ENCODE results near the gene RPL39L. TPM values are rescaled to one million over a fixed set of nuclear protein-coding genes. Genes with fewer than 3 reads are reported as not detected.
"Not testable (repeated sequence)": the region's sequence is repeated elsewhere in the genome, so short reads cannot be mapped to it uniquely, and the experiment has no call there.

Gene RPL39L
- total RNA-seq, 2 donors from 2014 or later = 11.9 to 12.7 TPM

DNA sequence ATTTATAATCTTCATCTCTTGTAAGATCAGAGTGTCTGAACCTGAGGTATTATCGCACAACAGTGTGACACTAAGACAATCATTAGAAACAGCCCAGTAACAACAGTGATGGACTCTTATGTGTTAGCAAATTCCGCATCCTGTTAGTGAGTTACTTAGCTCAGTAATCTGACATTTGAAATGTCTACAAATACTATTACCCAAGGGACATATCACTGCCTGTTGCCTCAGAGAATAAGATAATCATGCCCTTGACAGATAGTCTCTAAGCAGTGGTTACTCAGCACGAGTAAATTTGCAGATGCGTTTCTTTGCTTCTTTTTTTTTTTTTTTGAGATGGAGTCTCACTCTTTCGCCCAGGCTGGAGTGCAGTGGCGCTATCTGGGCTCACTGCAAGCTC lies 44.6 kb upstream of the RPL39L start:
- Histone ChIP-seq H3K27ac (peak overlapping the region in 1 of 2 donors; percentile 48), H3K9me3 (no peaks in the 10 kb centered on the region), H3K4me1 (peaks cover 0 to 36% of the 10 kb centered on the region in 2 donors), H3K4me3 (no peak overlapping the region), H3K36me3 (no peaks in the 10 kb centered on the region), H3K27me3 (no peaks in the 10 kb centered on the region)
- TF ChIP-seq, protein P1, sequence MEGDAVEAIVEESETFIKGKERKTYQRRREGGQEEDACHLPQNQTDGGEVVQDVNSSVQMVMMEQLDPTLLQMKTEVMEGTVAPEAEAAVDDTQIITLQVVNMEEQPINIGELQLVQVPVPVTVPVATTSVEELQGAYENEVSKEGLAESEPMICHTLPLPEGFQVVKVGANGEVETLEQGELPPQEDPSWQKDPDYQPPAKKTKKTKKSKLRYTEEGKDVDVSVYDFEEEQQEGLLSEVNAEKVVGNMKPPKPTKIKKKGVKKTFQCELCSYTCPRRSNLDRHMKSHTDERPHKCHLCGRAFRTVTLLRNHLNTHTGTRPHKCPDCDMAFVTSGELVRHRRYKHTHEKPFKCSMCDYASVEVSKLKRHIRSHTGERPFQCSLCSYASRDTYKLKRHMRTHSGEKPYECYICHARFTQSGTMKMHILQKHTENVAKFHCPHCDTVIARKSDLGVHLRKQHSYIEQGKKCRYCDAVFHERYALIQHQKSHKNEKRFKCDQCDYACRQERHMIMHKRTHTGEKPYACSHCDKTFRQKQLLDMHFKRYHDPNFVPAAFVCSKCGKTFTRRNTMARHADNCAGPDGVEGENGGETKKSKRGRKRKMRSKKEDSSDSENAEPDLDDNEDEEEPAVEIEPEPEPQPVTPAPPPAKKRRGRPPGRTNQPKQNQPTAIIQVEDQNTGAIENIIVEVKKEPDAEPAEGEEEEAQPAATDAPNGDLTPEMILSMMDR (IDR thresholded peaks at IDR 0.05) = no peak
- no peak for DNase-seq (ENCODE audit: low spot score)

DNA sequence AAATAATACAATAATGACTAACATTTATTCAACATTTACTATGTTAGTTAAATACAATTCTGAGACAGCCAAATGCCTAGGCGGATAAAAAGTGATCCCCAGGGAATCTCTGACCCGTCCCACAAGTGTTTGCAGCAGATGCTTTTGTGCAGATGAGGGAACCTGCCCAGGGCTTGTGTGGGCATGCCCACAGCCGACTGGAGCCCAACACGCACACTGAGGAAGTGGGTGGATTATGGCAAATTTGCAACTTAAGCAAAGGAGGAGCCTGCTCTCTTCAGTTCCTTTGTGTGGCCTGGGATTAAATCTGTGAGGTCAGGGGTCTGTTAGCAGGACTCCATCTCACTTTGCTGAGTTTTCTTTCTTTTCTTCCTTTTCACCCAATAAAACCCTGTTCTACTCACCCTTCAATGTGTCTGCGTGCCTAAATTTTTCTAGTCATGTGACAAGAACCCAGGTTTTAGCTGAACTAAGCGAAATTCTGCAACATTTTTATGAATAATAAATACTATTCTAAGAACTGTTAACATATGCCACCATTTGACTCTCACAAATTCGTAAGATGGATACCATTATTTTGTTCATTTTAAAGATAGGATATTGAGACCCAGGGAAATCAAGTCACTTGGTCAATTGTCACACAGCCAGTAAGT lies 44.0 kb upstream of the RPL39L start:
- TF ChIP-seq, protein P1 (IDR thresholded peaks at IDR 0.05) = no peak
- H3K36me3 ChIP-seq = no peaks in the 10 kb centered on the region
- H3K4me1 ChIP-seq = peaks cover 0 to 34% of the 10 kb centered on the region in 2 donors
- no peak overlapping the region for H3K4me3 ChIP-seq
- H3K27me3 ChIP-seq = no peaks in the 10 kb centered on the region
- DNase-seq (ENCODE audit: low spot score) = no peak
- H3K27ac ChIP-seq = peak overlapping the region in 1 of 2 donors; percentile 48
- H3K9me3 ChIP-seq = no peaks in the 10 kb centered on the region

DNA sequence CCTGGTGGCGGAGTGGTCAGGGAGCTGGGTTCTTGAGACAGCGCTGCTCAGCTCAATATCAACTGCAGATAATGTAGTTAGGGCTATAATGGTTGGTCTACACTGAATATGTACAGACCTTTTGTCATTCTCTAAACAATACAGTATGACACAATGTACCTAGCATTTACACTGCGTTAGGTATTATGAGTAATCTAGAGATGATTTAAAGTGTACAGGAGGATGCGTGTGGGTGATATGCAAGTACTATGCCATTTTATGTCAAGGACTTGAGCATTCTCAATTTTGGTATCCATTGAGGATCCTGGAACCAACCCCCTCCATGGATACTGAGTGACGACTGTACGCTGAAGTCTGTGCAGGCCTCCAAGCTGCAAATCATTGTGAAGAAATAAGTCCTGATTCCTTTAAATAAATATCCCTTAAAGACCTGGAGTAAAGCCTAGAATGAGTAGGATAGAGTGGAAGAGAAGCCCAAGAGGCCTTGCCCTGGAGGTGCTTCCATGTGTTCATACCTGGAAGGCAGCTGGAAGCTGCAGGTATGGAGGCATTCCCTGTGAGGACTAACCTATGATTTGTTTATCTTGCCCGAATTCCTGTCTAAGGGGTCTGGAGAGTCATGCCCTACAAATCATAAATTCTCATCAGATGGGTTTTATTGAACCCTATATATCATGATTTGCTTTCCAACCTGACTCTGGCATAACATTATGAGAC lies 42.3 kb upstream of the RPL39L start:
- peaks cover 0 to 20% of the 10 kb centered on the region in 2 donors for H3K4me1 ChIP-seq
- H3K36me3 ChIP-seq = no peaks in the 10 kb centered on the region
- TF ChIP-seq, protein P1 (IDR thresholded peaks at IDR 0.05) = no peak
- H3K9me3 ChIP-seq = no peaks in the 10 kb centered on the region
- no peak overlapping the region for H3K4me3 ChIP-seq
- H3K27me3 ChIP-seq = no peaks in the 10 kb centered on the region
- H3K27ac ChIP-seq = no peak overlapping the region
- no peak for DNase-seq (ENCODE audit: low spot score)

DNA sequence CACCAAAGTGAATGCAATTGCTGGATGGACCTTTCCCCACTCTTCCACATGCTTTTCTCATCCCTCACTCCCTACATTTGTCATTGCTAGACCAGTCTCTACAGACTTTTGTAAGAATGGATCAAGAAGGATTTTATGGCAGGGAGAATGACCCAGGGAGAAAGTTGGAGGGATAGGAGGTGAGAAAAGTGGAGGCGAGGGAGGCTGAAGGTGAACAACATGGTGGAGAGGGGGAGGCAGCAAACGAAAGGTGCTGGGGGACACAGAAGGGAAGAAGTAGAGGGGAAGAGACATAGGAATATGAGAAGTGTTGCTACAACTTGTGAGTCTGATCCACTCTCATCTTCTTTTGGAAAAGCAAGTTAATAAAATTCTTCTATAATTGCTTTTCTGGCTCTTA lies 33.6 kb upstream of the RPL39L start:
- Histone ChIP-seq H3K4me1 (no peaks in the 10 kb centered on the region), H3K9me3 (no peaks in the 10 kb centered on the region), H3K36me3 (no peaks in the 10 kb centered on the region), H3K4me3 (no peak overlapping the region), H3K27ac (no peak overlapping the region), H3K27me3 (no peaks in the 10 kb centered on the region)
- TF ChIP-seq, protein P1 (IDR thresholded peaks at IDR 0.05) = no peak
- DNase-seq (ENCODE audit: low spot score) = no peak

DNA sequence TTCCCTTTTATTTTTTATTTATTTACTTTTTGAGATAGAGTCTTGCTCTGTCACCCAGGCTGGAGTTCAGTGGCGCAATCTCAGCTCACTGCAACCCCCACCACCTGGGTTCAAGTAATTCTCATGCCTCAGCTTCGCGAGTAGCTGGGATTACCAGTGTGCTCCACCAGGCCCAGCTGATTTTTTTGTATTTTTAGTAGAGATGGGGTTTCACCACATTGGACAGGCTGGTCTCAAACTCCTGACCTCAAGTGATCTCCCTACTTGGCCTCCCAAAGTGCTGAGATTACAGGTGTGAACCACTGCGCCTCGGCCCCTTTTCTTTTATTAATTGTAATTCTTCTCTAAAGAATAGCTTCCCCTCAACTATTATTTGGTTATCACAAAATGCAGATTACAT lies 31.6 kb upstream of the RPL39L start:
- not testable (repeated sequence) for H3K4me1 ChIP-seq; H3K27me3 ChIP-seq; H3K36me3 ChIP-seq; DNase-seq (ENCODE audit: low spot score); H3K9me3 ChIP-seq; H3K27ac ChIP-seq; H3K4me3 ChIP-seq

DNA sequence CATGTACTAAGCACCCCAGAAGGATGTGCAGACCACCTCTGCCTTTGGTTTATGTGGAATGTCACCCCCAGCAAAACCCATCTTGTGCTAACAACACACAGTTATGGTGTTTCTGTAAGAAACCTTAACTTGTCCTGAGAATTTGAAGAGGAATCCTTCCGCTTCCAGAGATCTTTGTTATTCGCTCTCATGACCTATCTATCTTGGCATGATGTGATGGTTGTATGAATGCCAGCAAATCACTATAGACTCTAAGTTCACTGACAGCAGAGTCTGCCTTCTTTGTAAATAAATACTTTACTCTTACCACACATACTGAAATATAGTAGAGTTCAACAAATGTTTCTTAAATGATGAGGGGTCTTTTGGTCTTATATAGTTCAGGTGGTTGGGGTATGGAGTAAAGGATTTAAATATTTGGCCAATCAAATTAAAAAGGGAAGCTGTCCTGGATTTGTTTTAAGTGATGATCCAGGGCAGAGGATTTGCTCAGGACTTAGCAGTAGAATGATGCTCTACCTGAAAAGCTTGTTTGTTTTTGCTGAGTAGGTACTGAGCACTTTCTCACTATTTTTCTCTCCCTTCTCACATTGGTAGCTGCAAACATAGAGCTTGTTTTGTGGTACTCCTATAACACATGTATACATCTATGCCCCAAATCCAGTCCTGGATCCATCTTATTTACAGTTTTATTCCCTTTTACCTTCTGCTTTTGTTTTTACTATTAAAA lies 30.1 kb upstream of the RPL39L start:
- Histone ChIP-seq H3K9me3 (no peaks in the 10 kb centered on the region), H3K4me3 (no peak overlapping the region), H3K36me3 (no peaks in the 10 kb centered on the region), H3K27me3 (no peaks in the 10 kb centered on the region), H3K27ac (no peak overlapping the region), H3K4me1 (no peaks in the 10 kb centered on the region)
- TF ChIP-seq, protein P1 (IDR thresholded peaks at IDR 0.05) = no peak
- DNase-seq (ENCODE audit: low spot score) = no peak

Measured in right atrium auricular region (tissue), 2 donors.